A549 (cell line): ENCODE data around the gene FGGY. TPM values are rescaled to one million over a fixed set of nuclear protein-coding genes. Genes with fewer than 3 reads are reported as not detected.

Source experiments
- ATAC-seq, 2 experiments: fragments of 200-7000 bp in 1 of 2; fragments of >200 bp in 1 of 2; cut with Nextera tagmentation in 1 of 2; cut with Tn5 transposase in 1 of 2; 3 replicates each; pipeline versions ENCODE4 v1.8.0 to v1.9.1; 2018 to 2020; ENCODE audit warnings: mild to moderate bottlenecking in 1 of 2, moderate library complexity in 1 of 2
- CTCF ChIA-PET: fragments of 300-600 bp; sonication (Branson Sonifier 250); formaldehyde crosslinking; extraction: SDS; loops from one replicate; lab custom pipeline; 2021; ENCODE audit warnings: antibody characterized with exemption, inconsistent platforms; lab: Yijun Ruan, JAX
- POLR2A ChIA-PET: fragments of 350-600 bp; formaldehyde crosslinking; extraction: SDS; loops from one replicate; lab custom pipeline; 2021; ENCODE audit warnings: antibody characterized with exemption, inconsistent platforms; lab: Yijun Ruan, JAX
- DNase-seq, 2 experiments: peaks; one replicate each; pipeline versions ENCODE4 v3.0.0 to v3.0.0-alpha.2; 2011 to 2016; ENCODE audit warnings: low read depth in 1 of 2, low spot score in 1 of 2
- FAIRE-seq: peaks from 2 replicates; lab custom pipeline; 2011; peaks lifted over from hg19 to GRCh38; lab: Jason Lieb, UNC
- H3K27ac ChIP-seq, 2 experiments: fragments of >200 bp; sonication (Bioruptor Twin); formaldehyde crosslinking; 3 replicates each; pipeline ENCODE4 v1.5.1; 2016 to 2017
- H3K4me1 ChIP-seq: fragments of >200 bp; sonication (Bioruptor Twin); formaldehyde crosslinking; 3 replicates; pipeline ENCODE4 v1.6.1; 2016
- H3K4me2 ChIP-seq: fragments of >200 bp; sonication (Bioruptor Twin); formaldehyde crosslinking; 3 replicates; pipeline ENCODE4 v1.6.1; 2016
- H3K4me3 ChIP-seq: fragments of >200 bp; sonication (Bioruptor Twin); formaldehyde crosslinking; 3 replicates; pipeline ENCODE4 v1.5.1; 2016
- H3K9me3 ChIP-seq: fragments of >200 bp; sonication (Bioruptor Twin); formaldehyde crosslinking; 3 replicates; pipeline ENCODE4 v1.6.1; 2016
- BHLHE40 ChIP-seq: IDR thresholded peaks from 2 replicates; pipeline ENCODE4 v1.6.1; 2012; ENCODE audit warnings: low read depth, low read length, inconsistent platforms
- CEBPB ChIP-seq, 2 experiments: fragments of >200 bp in 1 of 2; sonication (Bioruptor Twin) in 1 of 2; formaldehyde crosslinking in 1 of 2; IDR thresholded peaks; 2 replicates each; pipeline ENCODE4 v1.6.1; 2012 to 2016
- EHMT2 ChIP-seq: fragments of 200-600 bp; sonication (generic); IDR thresholded peaks from 2 replicates; pipeline ENCODE4 v1.6.1; 2016; ENCODE audit warnings: antibody characterized with exemption, low read depth, mild to moderate bottlenecking, moderate library complexity
- ELK1 ChIP-seq: fragments of 150-350 bp; IDR thresholded peaks from 2 replicates; pipeline ENCODE4 v1.6.1; 2014; ENCODE audit warnings: low read depth, mild to moderate bottlenecking, low read length
- ESRRA ChIP-seq: fragments of 150-350 bp; IDR thresholded peaks from 2 replicates; pipeline ENCODE4 v1.6.1; 2014; ENCODE audit warnings: mild to moderate bottlenecking, low read length, borderline replicate concordance
- FOXS1 ChIP-seq: fragments of 250-450 bp; sonication (Bioruptor Pico); IDR thresholded peaks from 2 replicates; pipeline ENCODE4 v1.5.0; 2020; ENCODE audit warnings: mild to moderate bottlenecking, moderate library complexity
- GATA3 ChIP-seq: IDR thresholded peaks from 2 replicates; pipeline ENCODE4 v1.6.1; 2012; ENCODE audit warnings: borderline replicate concordance
- HEYL ChIP-seq: fragments of 250-450 bp; sonication (Bioruptor Pico); IDR thresholded peaks from 2 replicates; pipeline ENCODE4 v1.8.0; 2021; ENCODE audit warnings: mild to moderate bottlenecking, moderate library complexity
- HOXB5 ChIP-seq: fragments of 250-450 bp; sonication (Bioruptor Pico); IDR thresholded peaks from 2 replicates; pipeline ENCODE4 v1.5.0; 2020; ENCODE audit warnings: mild to moderate bottlenecking, moderate library complexity
- JUN ChIP-seq, 2 experiments: fragments of >200 bp; sonication (Bioruptor Twin); formaldehyde crosslinking; IDR thresholded peaks; 2 replicates in 1 of 2; 3 replicates in 1 of 2; pipeline ENCODE4 v1.6.1; 2016 to 2017
- NR3C1 ChIP-seq: fragments of >200 bp; sonication (Bioruptor Twin); formaldehyde crosslinking; IDR thresholded peaks from 3 replicates; pipeline ENCODE4 v1.6.1; 2017
- PBX3 ChIP-seq: IDR thresholded peaks from 2 replicates; pipeline ENCODE4 v1.6.1; 2012
- RCOR1 ChIP-seq: fragments of 150-350 bp; IDR thresholded peaks from 2 replicates; pipeline ENCODE4 v1.6.1; 2014; ENCODE audit warnings: antibody characterized with exemption, low read length, low read depth
- RFX5 ChIP-seq: fragments of 450-650 bp; IDR thresholded peaks from 2 replicates; pipeline ENCODE4 v1.7.1; 2014; ENCODE audit warnings: antibody characterized with exemption, mild to moderate bottlenecking, moderate library complexity
- TP53 ChIP-seq: fragments of 250-450 bp; sonication (Bioruptor Pico); IDR thresholded peaks from 2 replicates; pipeline ENCODE4 v1.5.0; 2021; ENCODE audit warnings: mild to moderate bottlenecking, moderate library complexity
- USF2 ChIP-seq: fragments of 450-650 bp; IDR thresholded peaks from 2 replicates; pipeline ENCODE4 v1.6.1; 2014; ENCODE audit warnings: antibody characterized with exemption
- ZNF302 ChIP-seq: fragments of 250-450 bp; sonication (Bioruptor Pico); IDR thresholded peaks from 2 replicates; pipeline ENCODE4 v1.9.0; 2021; ENCODE audit warnings: inconsistent platforms, mild to moderate bottlenecking, moderate library complexity
- WGBS: methylation state at CpG from one replicate; pipeline ENCODE4 v1.1.6; 2017; ENCODE audit errors: missing lambda C conversion rate; 5-methylcytosine and 5-hydroxymethylcytosine counted together
- polyA plus RNA-seq, 4 experiments: library from polyadenylated mRNA; depleted of rRNA in 3 of 4; stranded (reverse); fragments of >200 nt; fragmentation: RNase III in 1 of 4; extraction: RNeasy Plus Mini Kit Qiagen cat#74134 plus additional on column Dnase treatment in 1 of 4; gene quantifications; 2 replicates in 3 of 4; 3 replicates in 1 of 4; pipeline ENCODE4 v1.2.3, GENCODE V29; 2011 to 2017
- TF ChIP-seq, protein P1 (sequence below): fragments of 200-600 bp; sonication (generic); IDR thresholded peaks from 2 replicates; pipeline ENCODE4 v1.6.1; 2016; ENCODE audit warnings: antibody characterized with exemption, mild to moderate bottlenecking, moderate library complexity
- TF ChIP-seq, protein P2 (sequence below): fragments of 250-450 bp; sonication (Bioruptor Pico); IDR thresholded peaks from 2 replicates; pipeline ENCODE4 v1.5.0; 2020; ENCODE audit warnings: low read depth, mild to moderate bottlenecking, moderate library complexity
- TF ChIP-seq, protein P3 (sequence below): IDR thresholded peaks from 2 replicates; pipeline ENCODE4 v1.6.1; 2012; ENCODE audit warnings: low read depth, borderline replicate concordance

Gene FGGY
- polyA plus RNA-seq, 2 of the 4 experiments (the other 2 are of a cell fraction), result 2.9 to 4.8 TPM

DNA sequence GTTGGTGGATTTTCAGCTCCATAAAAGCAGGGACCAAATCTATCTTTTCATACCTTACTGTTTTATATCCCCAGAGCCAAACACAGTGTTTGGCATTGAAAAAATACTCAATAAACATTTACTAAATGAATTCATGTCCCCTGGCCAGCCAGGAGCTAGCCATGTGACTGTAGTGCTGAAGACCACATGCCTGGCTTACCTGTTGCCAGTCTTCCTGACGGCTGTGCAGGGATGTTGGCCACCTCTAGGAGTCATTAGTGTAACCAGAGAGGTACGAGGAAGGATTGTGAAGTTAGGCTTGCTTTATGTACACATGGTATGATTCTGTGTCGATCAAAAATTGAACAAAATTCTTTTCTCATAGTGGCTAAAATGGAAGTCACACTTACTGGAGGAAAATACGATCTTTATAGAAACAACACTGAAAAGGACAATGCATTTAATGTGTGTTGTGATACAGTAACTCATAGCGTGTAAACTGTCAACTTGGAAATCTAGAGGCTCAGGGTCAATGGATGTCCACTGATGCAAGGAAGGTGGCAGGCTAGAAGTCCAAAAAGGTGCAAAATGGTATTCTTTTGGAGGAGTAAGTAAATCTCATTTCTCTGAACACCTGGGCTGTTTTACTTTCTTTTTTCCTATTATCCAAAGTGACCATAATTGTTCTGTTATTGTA is 60.9 kb downstream of the FGGY start:
- no peak for FAIRE-seq

DNA sequence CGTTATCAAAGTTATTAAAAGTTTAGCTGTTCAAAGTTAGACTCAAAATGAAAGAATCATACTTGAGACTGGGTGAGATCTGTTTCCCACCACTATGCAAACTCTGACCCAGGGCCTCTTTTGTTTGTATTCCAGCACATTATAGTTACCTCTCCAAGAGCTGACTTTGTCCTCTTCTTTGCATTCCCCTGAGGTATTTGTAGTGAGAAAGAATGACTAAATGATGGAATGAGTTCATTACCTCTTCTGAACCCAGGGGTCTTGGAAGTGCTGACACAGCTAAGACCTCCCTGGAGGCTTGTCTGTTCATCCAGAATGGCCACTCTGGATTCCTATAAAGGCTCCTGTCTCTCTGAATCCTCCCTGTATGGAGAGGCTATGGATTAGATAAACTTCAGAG is 62.4 kb downstream of the FGGY start:
- FAIRE-seq, result no peak
- POLR2A ChIA-PET, result no interaction called here
- 85% methylated on average over 1 of the region's 1 CpG for WGBS

More for the DNA sequence above, 60.9 kb downstream of the FGGY start:
- CTCF ChIA-PET, result interaction anchor here (0.8 to 1.2 kb wide), 2 partner anchors 14 to 55 kb away, joined by 3 to 4 read pairs; no protein-coding TSS in a partner anchor
- H3K4me1 ChIP-seq, result peaks cover 6% of the 10 kb centered on the region; the same call in 2 of the 3 replicates
- DNase-seq (no peak), ATAC-seq (no peak)
- TF ChIP-seq HOXB5 (no peak), PBX3 (no peak), USF2 (no peak), JUN (IDR thresholded peaks at IDR 0.05) (no peak), RCOR1 (no peak)
- no peak overlapping the region for H3K4me3 ChIP-seq
- POLR2A ChIA-PET, result no interaction called here
- H3K27ac ChIP-seq, result no peak overlapping the region
- no peak overlapping the region for H3K4me2 ChIP-seq
- 78% methylated on average over 5 of the region's 5 CpGs for WGBS
- no peaks in the 10 kb centered on the region for H3K9me3 ChIP-seq

DNA sequence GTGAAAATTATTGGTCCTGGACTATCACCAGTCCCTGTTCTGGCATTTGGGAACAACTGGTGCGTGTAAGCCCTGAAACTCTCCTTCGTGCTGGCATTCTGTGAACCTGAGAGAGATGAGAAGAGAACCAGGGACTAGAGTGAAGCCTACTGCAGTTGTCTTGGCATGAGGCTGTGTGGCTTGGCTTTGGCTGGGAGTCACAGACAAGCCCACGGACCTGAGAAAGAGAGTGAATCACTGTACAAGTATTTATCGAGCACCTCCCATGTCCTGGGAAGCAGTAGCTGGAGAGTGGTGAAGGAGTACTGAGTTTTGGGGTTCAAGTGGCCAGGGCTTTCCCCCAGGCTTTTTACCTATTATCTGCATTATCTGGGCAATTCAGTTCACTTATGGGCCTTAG is 63.3 kb downstream of the FGGY start:
- no peak overlapping the region for H3K4me3 ChIP-seq
- H3K27ac ChIP-seq, result no peak overlapping the region
- WGBS, result 62% methylated on average over 4 of the region's 4 CpGs
- peaks cover 4% of the 10 kb centered on the region; the same call in 2 of the 3 replicates for H3K4me1 ChIP-seq
- ChIA-PET CTCF (no interaction called here), POLR2A (no interaction called here)
- FAIRE-seq (no peak), ATAC-seq (no peak), DNase-seq (peak in 1 of 2 experiments; percentile 2)
- no peak overlapping the region for H3K4me2 ChIP-seq
- no peaks in the 10 kb centered on the region for H3K9me3 ChIP-seq
- TF ChIP-seq RFX5 (no peak), JUN (IDR thresholded peaks at IDR 0.05) (no peak), EHMT2 (no peak), TP53 (CRISPR knock-in tag) (no peak), FOXS1 (CRISPR knock-in tag) (no peak), BHLHE40 (no peak), CEBPB (IDR thresholded peaks at IDR 0.05) (no peak), PBX3 (no peak), GATA3 (no peak), ELK1 (no peak), ESRRA (no peak), NR3C1 (no peak)
- TF ChIP-seq, protein P1, sequence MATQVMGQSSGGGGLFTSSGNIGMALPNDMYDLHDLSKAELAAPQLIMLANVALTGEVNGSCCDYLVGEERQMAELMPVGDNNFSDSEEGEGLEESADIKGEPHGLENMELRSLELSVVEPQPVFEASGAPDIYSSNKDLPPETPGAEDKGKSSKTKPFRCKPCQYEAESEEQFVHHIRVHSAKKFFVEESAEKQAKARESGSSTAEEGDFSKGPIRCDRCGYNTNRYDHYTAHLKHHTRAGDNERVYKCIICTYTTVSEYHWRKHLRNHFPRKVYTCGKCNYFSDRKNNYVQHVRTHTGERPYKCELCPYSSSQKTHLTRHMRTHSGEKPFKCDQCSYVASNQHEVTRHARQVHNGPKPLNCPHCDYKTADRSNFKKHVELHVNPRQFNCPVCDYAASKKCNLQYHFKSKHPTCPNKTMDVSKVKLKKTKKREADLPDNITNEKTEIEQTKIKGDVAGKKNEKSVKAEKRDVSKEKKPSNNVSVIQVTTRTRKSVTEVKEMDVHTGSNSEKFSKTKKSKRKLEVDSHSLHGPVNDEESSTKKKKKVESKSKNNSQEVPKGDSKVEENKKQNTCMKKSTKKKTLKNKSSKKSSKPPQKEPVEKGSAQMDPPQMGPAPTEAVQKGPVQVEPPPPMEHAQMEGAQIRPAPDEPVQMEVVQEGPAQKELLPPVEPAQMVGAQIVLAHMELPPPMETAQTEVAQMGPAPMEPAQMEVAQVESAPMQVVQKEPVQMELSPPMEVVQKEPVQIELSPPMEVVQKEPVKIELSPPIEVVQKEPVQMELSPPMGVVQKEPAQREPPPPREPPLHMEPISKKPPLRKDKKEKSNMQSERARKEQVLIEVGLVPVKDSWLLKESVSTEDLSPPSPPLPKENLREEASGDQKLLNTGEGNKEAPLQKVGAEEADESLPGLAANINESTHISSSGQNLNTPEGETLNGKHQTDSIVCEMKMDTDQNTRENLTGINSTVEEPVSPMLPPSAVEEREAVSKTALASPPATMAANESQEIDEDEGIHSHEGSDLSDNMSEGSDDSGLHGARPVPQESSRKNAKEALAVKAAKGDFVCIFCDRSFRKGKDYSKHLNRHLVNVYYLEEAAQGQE, result no peak
- TF ChIP-seq, protein P2, sequence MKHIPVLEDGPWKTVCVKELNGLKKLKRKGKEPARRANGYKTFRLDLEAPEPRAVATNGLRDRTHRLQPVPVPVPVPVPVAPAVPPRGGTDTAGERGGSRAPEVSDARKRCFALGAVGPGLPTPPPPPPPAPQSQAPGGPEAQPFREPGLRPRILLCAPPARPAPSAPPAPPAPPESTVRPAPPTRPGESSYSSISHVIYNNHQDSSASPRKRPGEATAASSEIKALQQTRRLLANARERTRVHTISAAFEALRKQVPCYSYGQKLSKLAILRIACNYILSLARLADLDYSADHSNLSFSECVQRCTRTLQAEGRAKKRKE (CRISPR knock-in tag), result no peak

More for the DNA sequence above, 62.4 kb downstream of the FGGY start:
- no peaks in the 10 kb centered on the region for H3K9me3 ChIP-seq
- TF ChIP-seq HEYL (CRISPR knock-in tag) (no peak), ESRRA (no peak), ZNF302 (CRISPR knock-in tag) (no peak)
- TF ChIP-seq, protein P3, sequence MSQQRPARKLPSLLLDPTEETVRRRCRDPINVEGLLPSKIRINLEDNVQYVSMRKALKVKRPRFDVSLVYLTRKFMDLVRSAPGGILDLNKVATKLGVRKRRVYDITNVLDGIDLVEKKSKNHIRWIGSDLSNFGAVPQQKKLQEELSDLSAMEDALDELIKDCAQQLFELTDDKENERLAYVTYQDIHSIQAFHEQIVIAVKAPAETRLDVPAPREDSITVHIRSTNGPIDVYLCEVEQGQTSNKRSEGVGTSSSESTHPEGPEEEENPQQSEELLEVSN, result no peak
- H3K4me1 ChIP-seq, result peaks cover 6% of the 10 kb centered on the region; the same call in 2 of the 3 replicates
- ATAC-seq (no peak), DNase-seq (no peak)
- no peak overlapping the region for H3K4me2 ChIP-seq
- no peak overlapping the region for H3K27ac ChIP-seq
- CTCF ChIA-PET, result interaction anchor here (1.2 kb wide), 1 partner anchor 16 kb away, joined by 3 read pairs; no protein-coding TSS in a partner anchor
- H3K4me3 ChIP-seq, result no peak overlapping the region
